Inflammatory macrophage (primary cell): ENCODE data around the gene RAC3.

Experiments
- DNase-seq, 2 donors: peaks; one replicate each; pipeline ENCODE4 v3.0.0-alpha.2; 2020 to 2022

RAC3 gene

DNA sequence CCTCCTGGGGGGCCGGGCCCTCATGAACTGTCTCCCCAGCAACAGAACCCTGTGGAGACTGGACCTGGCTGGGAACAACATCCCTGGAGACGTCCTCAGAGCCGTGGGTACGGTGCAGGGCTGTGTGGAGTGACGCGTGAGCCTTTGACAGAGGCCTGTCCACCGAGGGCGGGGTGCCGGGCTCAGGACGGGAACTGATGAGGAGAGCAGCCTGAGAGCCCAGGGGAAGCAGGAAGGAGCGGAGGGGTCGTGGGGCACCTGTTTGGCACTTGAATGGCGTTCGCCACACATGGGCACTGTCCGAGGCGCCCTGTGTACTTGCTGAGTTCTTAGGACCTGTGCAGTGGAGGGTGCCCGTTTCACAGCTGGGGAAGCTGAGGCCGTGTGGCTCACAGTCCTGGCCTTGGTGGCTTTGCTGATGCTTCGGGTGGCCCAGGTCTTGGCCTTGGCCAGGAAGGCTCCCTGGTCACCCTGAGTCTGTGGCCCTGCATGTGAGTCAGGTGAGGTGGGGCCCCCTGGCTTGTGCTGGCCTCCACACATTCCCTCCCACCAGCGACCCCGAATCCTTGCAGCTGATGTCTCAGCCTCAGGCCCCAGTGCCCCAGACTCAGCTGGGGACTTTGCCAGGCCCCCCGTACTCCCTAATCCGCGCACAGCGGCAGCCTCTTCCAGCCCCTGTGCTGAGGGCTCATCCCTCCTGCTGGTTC, 5.9 kb upstream of the RAC3 start:
- no peak for DNase-seq

DNA sequence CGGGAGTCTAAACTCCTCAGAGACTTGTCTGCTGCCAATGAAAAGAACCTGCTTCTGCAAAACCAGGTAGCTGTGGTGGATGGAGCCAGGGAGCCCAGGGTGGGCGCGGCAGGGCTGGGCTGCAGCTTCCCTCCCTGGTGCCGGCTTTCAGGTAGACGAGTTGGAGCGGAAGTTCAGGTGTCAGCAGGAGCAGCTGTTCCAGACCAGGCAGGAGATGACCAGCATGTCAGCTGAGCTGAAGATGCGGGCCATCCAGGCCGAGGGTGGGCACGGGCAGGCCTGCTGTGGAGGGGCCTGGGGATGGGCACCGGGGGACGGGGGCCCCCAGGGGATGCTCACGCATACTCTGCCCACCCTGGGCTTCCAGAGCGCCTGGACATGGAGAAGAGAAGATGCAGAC, 3.2 kb upstream of the RAC3 start:
- DNase-seq, result no peak

DNA sequence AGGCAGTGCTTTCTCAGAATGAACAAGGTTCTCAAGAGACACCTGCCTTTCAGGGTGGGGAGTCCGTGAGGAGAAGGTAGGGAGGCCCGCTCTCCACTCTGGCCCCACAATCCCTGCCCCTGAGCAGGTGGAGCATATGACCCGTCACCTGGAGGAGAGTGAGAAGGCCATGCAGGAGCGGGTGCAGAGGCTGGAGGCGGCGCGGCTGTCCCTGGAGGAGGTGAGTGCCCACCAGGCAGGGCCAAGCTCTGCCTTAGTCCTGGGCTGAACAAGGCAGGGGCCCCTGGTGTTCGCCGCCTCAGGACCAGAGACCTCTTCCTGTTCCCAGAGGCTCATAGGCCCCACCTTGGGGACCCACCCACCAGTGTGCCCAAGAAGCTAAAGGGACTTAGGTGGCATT, 2.5 kb upstream of the RAC3 start:
- DNase-seq, result no peak

DNA sequence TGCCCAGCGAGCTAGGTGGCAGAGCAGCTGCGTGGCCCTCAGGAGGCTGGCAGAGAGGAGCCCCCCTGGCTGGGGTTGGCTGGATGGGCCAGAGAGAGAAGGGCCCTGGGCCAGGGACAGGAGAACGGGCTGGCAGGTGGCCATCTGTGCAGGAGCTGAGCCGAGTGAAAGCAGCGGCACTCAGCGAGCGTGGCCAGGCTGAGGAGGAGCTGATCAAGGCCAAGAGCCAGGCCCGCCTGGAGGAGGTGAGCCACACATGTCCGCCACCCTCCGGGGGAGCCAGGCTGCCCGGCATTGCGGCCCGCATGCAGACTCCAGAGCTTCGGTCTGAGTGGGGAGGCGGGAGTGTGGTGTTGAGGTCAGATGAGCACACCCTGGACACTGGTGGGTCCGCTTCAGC, 2.1 kb upstream of the RAC3 start:
- no peak for DNase-seq

DNA sequence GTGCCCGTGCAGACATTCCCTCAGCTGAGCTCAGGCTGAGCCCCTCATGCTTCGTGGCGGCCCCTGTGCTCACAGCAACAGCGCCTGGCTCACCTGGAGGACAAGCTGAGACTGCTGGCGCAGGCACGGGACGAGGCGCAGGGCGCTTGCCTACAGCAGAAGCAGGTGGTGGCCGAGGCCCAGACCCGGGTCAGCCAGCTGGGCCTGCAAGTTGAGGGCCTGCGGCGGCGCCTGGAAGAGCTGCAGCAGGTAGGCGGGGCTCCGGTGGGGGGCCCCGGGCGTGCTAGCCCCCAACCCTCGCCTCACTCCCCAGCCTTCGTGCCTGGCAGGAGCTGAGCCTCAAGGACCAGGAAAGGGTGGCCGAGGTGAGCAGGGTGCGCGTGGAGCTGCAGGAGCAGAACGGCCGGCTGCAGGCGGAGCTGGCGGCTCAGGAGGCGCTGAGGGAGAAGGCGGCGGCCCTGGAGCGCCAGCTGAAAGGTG, 1.4 kb upstream of the RAC3 start:
- no peak for DNase-seq

DNA sequence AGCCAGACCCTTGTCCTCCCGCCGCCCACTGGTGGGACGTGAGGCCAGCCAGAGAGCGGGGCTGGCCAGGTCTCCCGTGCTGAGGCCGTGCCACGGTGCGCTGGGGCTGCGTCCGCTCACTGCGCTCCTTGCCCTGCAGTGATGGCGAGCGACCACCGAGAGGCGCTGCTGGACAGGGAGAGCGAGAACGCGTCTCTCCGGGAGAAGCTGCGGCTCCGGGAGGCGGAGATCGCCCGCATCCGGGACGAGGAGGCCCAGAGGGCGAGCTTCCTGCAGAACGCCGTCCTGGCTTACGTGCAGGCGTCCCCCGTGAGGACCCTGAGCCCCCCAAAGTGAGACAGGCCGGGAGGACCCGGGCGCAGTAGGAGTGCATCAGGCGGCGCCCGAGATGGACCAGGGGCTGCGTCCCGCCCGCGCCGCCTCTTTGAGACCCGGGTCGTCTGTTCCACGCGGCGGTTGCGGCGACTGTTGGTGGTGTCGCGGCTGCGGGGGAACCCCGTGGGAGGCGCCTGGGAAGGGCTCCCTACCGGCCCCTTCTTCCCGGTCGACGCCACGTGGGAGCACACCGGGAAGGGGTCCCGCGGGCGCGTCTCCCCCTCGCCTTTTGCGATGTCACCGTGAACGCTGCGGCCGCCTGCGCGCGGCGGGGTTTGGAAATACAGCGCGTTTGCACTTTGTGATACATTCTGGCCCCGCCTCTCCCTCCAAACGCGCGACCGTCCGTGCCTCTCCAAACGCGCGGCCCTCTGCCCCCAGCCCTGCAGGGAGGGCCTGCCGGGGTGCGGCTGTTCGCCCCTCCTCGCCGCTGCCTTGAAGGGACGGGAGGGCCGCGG, 792 bp upstream of the RAC3 start:
- peak; percentile 76 to 87 for DNase-seq

DNA sequence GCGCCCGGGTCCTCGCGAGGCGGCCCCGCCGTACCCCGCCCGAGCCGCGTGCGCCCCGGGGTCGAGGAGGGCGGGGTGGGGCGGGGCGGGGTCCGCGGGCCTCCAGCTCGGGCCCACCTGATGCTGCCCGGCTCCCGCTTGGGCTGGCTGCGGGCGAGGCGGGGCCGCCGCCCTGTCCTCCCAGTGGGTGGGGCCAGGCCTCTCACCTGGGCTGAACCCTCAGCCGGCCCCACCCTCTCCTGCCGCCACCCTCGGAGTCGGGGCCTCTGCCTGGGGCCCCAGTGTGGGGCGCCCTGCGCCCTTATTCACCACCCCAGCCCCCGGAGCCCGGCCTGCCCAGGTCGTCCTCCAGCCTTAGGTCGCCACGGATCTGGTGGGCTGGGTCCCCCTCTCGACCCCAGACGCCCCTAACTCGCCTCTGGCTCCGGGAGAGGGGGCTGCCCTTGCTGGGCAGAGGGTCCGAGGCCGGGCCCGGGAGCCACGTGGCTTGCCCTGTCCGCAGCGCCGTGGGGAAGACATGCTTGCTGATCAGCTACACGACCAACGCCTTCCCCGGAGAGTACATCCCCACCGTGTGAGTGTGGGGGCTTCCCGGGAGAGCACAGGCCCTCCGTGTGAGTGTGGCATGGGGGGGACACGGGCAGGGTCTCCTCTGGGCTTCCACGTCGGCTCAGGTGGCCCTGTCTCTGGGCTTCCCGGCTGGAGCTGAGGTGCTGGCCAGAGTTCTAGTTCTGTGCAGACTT, 578 bp downstream of the RAC3 start:
- no peak for DNase-seq

DNA sequence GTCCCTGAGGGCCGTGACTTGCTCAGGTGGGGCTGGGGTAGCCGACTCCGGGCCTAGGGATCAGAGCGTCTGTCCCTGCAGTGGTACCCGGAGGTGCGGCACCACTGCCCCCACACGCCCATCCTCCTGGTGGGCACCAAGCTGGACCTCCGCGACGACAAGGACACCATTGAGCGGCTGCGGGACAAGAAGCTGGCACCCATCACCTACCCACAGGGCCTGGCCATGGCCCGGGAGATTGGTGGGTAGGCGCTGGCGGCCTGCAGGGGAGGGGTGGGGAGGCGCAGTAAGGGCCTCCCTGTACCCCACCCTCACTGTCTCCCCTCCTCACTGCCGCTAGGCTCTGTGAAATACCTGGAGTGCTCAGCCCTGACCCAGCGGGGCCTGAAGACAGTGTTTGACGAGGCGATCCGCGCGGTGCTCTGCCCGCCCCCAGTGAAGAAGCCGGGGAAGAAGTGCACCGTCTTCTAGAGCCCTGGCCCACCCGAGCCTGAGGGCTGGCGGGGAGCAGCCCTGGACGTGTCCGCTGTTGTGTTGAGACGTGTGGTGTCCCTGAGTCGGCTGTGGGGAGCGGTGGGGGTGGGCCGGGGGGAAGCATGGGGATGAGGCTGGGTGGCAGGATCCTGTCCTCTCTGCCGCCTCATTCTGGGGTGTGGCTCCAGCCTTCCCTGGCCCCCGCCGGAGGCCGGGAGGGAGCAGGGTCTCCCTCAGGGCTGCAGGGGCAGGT, 2.0 kb downstream of the RAC3 start:
- DNase-seq, result no peak

DNA sequence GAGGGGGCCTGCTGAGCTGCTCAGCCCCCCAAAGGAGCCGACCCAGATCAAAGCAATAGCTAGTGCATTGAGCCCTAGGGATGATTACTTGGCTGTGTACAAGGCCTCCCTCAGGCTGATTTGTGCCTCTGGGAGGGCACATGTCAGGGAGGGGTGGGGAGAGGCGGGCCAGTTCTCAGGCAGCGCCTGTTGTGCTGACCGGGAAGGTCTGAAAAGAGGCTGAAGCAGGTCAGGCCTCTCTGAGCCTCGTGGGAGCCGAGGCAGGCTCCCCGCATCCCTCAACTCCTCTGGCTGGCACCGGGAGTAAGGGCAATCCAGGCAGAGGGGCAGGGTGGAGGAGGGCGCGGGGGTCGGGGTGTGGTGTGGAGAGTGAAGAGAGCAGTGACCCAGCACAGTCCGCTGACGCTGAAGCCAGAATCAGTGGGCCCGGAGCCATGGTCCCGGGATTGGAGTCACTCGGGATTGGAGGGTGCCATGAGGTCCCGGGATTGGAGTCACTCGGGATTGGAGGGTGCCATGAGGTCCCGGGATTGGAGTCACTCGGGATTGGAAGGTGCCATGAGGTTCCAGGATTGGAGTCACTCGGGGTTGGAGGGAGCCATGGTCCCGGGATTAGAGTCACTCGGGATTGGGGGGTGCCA, 3.0 kb downstream of the RAC3 start:
- DNase-seq, result no peak

DNA sequence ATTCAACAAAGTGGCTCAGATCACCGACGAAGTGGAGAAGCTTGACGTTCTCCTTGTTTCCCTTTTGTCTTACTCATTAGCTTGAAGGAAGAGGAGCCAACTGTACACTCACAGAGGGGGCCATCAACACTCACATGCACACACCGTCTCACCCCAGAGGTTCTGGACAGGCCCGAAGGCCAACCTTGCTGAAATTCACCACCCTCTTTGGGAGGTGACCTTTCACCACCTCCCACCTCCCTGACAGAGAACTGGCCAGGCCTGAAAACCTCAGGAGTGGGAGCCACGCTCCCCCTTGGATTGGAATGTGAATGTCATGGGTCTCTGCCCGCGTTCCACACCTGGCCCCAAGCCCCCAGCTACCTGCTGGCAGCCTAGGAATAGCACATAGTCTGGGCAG, 4.0 kb downstream of the RAC3 start:
- DNase-seq, result no peak

DNA sequence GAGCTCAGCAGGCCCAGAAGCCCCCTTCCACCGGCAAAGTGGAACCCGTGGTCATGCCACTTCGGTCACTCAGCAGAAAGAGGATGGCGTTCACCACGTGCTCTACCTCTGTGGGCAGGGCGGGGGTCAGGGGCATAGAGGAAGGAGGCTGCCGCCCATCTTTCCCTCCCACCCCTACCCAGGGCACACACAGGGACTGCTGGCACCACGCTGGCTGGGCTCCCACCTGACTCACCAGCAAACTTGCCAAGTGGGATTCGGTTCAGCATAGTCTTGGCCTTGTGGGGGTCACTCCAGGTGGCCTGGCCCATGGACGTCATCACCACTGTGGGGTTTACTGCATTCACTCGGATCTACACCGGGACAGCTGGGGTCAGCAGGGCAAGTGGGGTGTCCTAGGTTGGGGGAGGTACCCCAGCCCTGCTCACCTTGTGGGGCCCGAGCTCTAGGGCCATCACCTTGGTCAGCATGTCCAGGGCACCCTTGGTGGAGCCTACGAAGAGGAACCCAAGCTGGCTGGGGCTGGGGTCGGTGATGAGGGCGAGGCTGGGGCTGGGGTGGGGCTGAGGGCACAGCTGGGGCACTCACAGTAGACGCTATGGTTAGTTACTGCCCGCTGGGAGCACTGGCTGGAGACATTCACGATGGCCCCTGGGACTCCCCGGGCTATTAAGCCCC, 4.6 kb downstream of the RAC3 start:
- no peak for DNase-seq

DNA sequence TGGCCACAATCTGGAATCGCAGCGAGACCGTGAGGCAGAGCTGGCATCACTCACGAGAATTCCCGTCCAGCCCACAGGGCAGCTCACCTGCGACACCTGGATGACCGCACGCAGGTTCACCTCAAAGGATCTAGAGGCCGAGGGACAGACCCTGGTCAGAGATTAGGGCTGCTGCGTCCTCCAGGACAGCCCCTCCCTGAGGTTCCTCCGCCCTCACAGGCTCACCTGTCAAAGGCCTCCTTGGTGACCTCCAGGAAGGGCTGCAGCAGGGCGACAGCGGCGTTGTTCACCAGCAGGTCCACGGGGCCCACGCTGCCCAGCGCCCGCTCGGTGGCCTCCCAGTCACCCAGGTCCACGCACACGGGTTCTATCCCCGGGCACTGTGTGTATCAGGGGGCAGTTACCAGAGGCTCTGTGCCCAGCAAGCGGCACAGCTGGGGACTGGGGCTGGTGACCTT, 5.2 kb downstream of the RAC3 start:
- no peak for DNase-seq

DNA sequence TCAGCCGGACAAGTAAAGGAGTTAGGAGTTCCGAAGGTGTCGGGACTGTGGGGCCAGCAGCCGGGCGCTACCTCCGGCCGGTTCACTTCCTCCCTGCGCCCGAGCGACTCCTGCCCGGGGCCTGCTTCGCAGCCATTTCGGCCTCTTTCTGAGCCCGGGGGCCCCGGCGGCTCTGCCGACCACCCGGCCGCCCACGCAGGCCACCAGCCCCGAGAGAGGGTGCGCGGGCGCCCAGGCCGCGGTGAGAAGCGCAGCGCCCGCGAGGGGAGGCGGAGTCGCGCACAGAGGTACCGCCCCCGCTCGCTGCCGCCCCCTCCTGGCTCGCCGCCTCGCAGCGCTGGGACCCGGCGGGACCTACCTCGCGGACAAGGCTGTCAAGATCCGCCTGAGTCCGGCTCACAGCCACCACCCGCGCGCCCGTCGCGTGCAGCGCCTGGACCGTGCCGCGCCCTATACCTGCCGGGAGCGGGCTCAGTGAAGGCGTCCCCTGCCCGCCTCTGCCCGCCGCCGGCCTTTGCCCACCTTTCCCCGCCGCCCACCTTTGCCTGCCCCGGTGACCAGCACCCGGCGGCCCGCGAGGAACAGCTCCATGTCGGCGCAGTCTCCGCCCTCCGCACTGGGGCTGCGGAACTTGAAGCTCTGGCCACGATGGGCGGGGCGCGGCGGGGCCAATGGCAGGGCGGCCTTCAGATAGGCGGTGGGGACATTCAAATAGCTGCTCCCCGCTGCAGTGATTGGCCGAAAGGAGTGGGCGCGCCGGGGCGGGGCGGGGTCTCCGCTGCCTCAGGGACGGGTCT, 5.8 kb downstream of the RAC3 start, which contains the start of gene DCXR:
DCXR (minus strand) TSS at position 606 of the 797 bp plus-strand sequence; CDS start at position 591, 15 bp downstream.
- peak; percentile 96 for DNase-seq

DNA sequence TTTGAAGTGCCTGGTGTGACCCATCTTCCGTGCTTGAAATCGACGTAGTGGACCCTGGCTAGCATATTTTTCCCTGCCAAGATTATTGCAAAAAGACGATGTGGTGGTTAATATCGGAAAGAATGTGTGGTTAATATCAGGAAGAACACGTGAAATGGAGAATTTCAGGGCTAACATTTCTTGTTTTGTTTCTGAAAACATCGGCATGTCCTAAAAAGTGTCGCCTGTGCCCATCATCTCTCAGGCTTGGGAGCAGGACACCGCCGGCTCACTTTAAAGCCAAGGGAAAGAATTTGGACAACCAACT, 6.4 kb downstream of the RAC3 start:
- no peak for DNase-seq

DNA sequence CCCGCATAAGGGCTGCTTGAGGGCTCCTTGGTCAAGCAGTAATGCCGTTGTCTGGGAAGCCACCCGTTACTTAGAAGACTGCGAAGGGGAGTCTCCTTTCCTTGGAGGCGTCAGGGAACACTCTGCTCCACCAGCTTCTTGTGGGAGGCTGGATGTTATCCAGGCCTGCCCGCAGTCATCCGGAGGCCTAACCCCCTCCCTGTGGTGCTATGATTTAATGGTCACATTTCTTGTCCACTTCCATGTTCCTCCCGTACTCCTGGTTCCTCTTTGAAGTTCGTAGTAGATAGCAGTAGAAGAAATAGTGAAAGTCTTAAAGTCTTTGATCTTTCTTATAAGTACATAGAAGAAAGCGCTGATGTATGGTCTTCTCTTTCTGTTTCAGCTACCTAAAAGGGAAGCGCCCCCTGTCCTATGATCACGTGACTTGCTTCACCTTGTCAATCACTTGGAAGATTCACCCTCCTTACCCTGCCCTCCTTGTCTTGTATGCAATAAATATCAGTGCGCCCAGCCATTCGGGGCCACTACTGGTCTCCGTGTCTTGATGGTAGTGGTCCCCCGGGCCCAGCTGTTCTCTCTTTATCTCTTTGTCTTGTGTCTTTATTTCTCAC, 7.4 kb downstream of the RAC3 start:
- peak; percentile 67 to 81 for DNase-seq

DNA sequence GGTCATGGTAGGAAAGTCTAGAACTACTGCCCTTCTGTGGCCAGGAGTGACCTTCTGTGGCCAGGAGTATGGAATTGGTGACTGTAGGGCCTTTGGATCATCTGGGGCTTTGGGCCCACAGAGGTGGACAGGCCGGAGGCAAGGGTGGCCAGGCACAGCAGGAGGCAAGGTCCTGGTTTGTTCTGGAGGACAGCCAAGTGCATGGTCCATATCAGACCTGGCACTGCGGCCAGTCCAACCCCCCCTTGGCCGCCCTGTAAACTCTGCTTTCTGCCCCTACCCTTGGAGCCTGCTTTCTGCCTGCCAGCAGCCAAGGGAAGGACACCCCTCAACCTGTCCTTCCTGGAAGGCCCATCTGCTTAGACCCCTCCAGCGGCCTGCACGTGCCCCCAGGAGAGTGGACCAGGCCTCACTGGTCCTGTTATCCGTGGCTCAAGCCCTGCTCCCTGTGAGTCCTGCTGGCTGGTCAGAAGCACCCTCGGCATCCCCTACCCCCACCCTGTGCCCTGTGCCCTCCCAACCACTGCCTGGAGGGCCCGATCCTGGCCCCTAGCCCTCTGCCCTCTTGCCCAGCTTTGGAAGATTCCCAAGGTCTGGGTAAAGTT, 8.3 kb downstream of the RAC3 start:
- no peak for DNase-seq

DNA sequence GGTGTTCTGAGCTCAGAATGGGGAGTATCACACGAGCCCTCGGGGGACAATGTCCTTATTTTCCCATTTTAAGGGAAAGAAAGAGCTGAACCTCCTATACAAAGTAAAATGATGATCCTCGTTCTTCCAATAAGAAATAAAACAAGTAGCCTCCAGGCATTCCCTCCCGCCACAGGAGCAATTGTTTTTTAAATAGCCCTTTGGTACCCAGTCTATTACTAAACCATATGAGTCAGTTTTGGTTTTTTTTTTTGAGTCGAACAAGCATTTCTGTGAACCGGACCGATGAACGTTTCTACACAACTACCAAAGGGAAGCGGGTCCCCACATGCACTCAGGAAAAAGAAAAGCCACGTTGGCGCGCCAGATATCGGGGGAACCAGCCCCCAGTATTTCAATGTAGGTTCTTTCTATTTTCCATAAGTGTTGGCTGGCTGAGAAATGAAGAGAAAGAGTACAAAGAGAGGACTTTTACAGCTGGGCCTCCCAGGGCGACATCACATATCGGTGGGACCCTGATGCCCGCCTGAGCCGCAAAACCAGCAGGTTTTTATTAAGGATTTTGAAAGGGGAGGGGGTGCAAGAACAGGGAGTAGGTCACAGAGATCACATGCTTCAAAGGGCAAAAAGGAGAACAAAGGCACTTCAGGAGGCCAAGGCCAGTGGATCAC, 9.8 kb downstream of the RAC3 start:
- DNase-seq, result peak; percentile 18 to 36

DNA sequence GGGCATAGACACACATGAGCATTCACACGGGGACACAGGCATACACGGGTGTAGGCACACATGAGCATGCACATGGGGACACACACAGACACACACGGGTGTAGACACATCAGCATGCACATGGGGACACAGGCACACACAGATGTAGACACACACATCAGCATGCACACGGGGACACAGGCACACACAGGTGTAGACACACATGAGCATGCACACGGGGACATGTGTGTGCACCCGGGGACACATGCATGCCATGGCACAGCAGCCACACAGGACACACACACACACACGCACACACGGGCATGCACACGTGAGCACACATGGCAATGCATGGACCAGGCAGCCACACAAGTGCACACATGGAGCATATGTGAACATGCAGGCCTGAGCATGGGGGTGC, 11.2 kb downstream of the RAC3 start:
- no peak for DNase-seq

DNA sequence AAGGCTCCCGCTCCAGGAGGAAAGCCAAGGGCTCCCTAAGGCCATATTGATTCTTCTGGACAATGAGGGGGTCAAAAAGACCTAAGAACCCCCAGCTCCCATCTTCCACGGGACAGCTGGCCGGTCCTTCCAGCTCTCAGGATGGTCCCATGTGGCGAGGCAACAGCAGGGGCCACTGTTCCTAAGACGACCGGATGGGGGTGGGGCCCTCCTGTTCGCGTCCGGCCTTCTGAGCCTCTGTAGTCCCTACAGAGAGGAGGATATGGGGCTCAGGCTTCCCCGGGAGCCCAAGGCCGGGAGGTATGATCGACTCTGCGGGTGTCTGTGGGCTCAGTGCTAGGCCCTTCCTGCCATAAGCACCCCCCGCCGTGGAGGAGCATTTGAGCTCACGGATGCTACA, 12.0 kb downstream of the RAC3 start:
- no peak for DNase-seq
